KOPT-K1 (cell line): ENCODE measurements around the gene SMURF1.
A peak's percentile ranks its signal among the peaks of the same experiment; 100 is the strongest.

Source experiments
- H3K27ac ChIP-seq: fragments of 200-600 bp; sonication (generic); 2 replicates; pipeline ENCODE4 v1.5.1; 2016; ENCODE audit warnings: antibody characterized with exemption, mild to moderate bottlenecking, low read depth, low read length; ENCODE audit not compliant: poor library complexity, severe bottlenecking
- H3K36me3 ChIP-seq: fragments of 200-600 bp; sonication (generic); 2 replicates; pipeline ENCODE4 v1.5.1; 2017; ENCODE audit warnings: antibody characterized with exemption, mild to moderate bottlenecking, low read length, moderate library complexity; ENCODE audit not compliant: insufficient read depth
- H3K9me3 ChIP-seq: fragments of 200-600 bp; sonication (generic); 2 replicates; pipeline ENCODE4 v1.5.1; 2017; ENCODE audit warnings: antibody characterized with exemption, low read length, mild to moderate bottlenecking; ENCODE audit not compliant: insufficient read depth, poor library complexity, severe bottlenecking

SMURF1 gene

GRCh38 chr7:99000196-99000903, 143.6 kb downstream of the SMURF1 start:
- H3K9me3 ChIP-seq: no peaks in the 10 kb centered on the region
- H3K36me3 ChIP-seq: peaks cover 99% of the 10 kb centered on the region

GRCh38 chr7:98998821-98999725, 144.8 kb downstream of the SMURF1 start:
- Histone ChIP-seq H3K27ac (no peak overlapping the region), H3K9me3 (no peaks in the 10 kb centered on the region), H3K36me3 (peaks cover 99% of the 10 kb centered on the region)

More at GRCh38 chr7:99000196-99000903, 143.6 kb downstream of the SMURF1 start:
- no peak overlapping the region for H3K27ac ChIP-seq

- Histone ChIP-seq H3K27ac (no peak overlapping the region), H3K36me3 (peaks cover 99% of the 10 kb centered on the region), H3K9me3 (no peaks in the 10 kb centered on the region)
Measured at GRCh38 chr7:98997846-98998245, 146.1 kb downstream of the SMURF1 start.

- no peak overlapping the region for H3K27ac ChIP-seq
- peaks cover 100% of the 10 kb centered on the region for H3K36me3 ChIP-seq
- no peaks in the 10 kb centered on the region for H3K9me3 ChIP-seq
Measured at GRCh38 chr7:98996150-98996552, 147.8 kb downstream of the SMURF1 start.

DNA sequence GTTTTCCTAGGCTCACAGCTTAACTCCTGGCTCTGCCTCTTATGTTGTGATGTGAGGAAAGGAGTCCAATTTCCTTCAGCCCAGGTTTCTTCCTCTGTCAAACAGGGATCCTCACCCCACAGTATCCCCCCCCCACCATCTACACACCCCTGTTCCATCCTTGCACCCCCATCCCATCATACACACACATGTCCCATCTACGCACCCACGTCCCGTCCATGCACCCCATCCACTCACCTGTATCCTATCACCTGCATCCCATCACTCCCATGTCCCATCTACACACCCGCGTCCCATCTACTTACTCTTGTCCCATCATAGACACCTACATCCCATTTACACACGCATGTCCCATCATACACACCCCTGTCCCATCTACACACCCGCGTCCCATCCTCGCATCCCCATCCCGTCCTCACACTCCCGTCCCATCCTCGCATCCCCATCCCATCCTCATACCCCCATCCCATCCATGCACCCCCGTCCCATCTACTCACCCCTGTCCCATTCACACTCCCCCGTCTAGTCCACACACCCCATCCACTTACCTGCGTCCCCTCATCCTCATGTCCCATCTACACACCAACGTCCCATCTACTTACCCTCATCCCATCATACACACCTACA, 148.3 kb downstream of the SMURF1 start:
- peaks cover 100% of the 10 kb centered on the region for H3K36me3 ChIP-seq

GRCh38 chr7:98995111-98995510, 148.8 kb downstream of the SMURF1 start:
- Histone ChIP-seq H3K36me3 (peaks cover 100% of the 10 kb centered on the region), H3K27ac (no peak overlapping the region), H3K9me3 (no peaks in the 10 kb centered on the region)

More for the DNA sequence above, 148.3 kb downstream of the SMURF1 start:
- Histone ChIP-seq H3K9me3 (no peaks in the 10 kb centered on the region), H3K27ac (no peak overlapping the region)

DNA sequence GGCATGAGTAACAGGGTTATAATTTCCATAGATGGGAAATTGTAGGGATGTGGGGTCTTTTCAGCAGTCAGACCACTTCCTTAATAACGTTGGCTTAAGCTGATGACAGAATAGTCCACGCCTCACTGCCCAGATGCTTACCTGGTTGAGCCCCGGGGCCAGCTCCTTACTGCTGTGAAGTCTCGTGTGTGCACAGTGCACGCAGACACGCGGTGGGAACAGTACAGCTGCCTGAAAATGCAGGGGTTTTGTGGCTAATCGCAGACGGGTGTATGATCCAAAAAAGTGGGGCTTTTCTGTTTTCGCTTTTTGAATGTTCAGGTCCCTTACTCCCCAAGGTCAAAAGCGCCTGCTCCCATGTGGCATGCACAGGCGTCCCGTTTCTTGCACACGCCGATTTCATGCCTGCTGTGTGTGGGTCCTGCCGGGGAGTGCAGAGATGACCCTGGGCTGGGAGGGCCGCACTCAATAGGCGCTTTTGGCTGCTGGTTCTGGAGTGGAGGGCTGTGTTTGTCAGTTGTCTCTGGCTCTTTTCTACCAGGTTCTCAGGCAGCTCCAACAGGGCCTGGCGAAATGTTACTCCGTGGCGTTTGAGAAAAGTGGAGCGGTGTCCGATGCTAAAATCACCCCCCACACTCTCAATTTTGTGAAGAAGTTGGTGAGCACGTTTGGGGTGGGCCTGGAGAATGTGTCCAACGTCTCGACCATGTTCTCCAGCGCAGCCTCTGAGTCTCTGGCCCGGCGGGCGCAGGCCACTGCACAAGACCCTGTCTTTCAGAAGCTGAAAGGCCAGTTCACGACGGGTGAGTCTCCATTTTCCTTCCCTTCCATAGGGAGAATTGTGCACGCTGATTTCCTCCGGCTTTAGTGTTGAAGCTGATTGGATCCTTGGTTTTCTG, 149.6 kb downstream of the SMURF1 start:
- peaks cover 100% of the 10 kb centered on the region for H3K36me3 ChIP-seq

GRCh38 chr7:98993024-98993897, 150.6 kb downstream of the SMURF1 start:
- Histone ChIP-seq H3K27ac (no peak overlapping the region), H3K36me3 (peaks cover 99% of the 10 kb centered on the region), H3K9me3 (no peaks in the 10 kb centered on the region)

More for the DNA sequence above, 149.6 kb downstream of the SMURF1 start:
- Histone ChIP-seq H3K27ac (no peak overlapping the region), H3K9me3 (no peaks in the 10 kb centered on the region)

- Histone ChIP-seq H3K9me3 (no peaks in the 10 kb centered on the region), H3K27ac (no peak overlapping the region), H3K36me3 (peaks cover 99% of the 10 kb centered on the region)
Measured at GRCh38 chr7:98992076-98992475, 151.8 kb downstream of the SMURF1 start.

DNA sequence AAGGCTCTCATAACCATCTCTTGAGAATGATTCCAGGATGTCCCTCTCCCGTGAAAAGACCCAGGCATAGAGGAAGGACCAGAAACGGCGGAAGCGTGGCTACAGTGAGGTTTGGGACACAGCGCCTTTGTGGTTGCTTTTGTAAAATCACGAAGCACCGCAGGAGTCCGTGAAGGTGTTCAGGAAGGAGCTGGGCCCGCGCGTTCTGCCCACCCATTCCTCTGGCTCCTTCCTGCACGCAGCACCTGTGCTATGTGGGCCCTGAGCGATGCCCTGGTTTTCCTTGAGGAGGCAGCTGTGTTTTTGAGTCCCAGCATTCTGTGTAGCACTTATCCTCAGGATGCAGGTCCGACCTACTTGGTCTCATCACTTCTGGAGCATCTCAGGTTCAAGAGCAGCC, 152.8 kb downstream of the SMURF1 start:
- H3K9me3 ChIP-seq: peaks cover 2% of the 10 kb centered on the region
- no peak overlapping the region for H3K27ac ChIP-seq
- H3K36me3 ChIP-seq: peaks cover 99% of the 10 kb centered on the region

- Histone ChIP-seq H3K36me3 (peaks cover 99% of the 10 kb centered on the region), H3K9me3 (peaks cover 8% of the 10 kb centered on the region), H3K27ac (no peak overlapping the region)
Measured at GRCh38 chr7:98990356-98990755, 153.6 kb downstream of the SMURF1 start.

- Histone ChIP-seq H3K9me3 (peaks cover 8% of the 10 kb centered on the region), H3K27ac (peak overlapping the region; percentile 60), H3K36me3 (peaks cover 99% of the 10 kb centered on the region)
Measured at GRCh38 chr7:98988641-98989040, 155.3 kb downstream of the SMURF1 start.

DNA sequence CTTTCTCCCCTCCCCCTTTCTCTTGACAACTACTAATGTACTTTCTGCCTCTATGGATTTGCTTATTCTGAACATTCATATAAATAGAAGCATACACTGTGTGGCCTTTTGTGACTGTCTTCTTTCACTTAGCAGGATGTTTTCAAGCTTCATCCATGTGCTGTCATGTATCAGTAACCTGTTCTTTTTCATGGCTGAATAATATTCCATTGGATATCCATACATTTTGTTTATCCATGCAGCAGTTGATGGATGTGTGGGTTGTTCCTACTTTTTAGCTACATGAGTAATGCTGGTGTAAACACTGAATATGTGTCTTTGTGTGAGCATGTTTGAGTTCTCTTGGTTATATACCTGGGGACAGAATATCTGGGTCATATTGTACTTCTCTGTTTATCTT, 158.0 kb downstream of the SMURF1 start:
- Histone ChIP-seq H3K9me3 (peaks cover 8% of the 10 kb centered on the region), H3K27ac (no peak overlapping the region), H3K36me3 (peaks cover 99% of the 10 kb centered on the region)
